Measurements from ENCODE around the gene CHP2. TPM values are rescaled to one million over a fixed set of nuclear protein-coding genes. Genes with fewer than 3 reads are reported as not detected.

CHP2 gene
- total and polyA plus RNA-seq, 2 donors (not counting 3 experiments of a cell fraction or from before 2014, with no cell fraction given), result not detected

GRCh38 chr16:23781176-23781575 lies 26.4 kb downstream of the CHP2 start:
- FAIRE-seq (no peak), DNase-seq (ENCODE audit: low read depth, low spot score) (no peak)
- TF ChIP-seq MAX (IDR thresholded peaks at IDR 0.05; ENCODE audit: insufficient read depth, insufficient read length) (no peak), MYC (IDR thresholded peaks at IDR 0.05; ENCODE audit: low read depth, low read length) (no peak), POLR2AphosphoS5 (IDR thresholded peaks at IDR 0.05; ENCODE audit: insufficient read depth, low read depth, low read length) (no peak), JUN (IDR thresholded peaks at IDR 0.05; ENCODE audit: borderline replicate concordance, insufficient read depth, insufficient read length, low read depth) (no peak), EZH2 (IDR thresholded peaks at IDR 0.05; ENCODE audit: borderline replicate concordance, low read depth, low read length, severe bottlenecking) (no peak), FOS (IDR thresholded peaks at IDR 0.05; ENCODE audit: borderline replicate concordance, insufficient read depth, low read length) (no peak), POLR2A (IDR thresholded peaks at IDR 0.05; ENCODE audit: low read depth, low read length) (no peak), CTCF (IDR thresholded peaks at IDR 0.05; ENCODE audit: extremely low read depth in 1 of 2, insufficient read depth in 1 of 2, low read depth in 1 of 2, low read length in 2 of 2) (no peak), GATA2 (IDR thresholded peaks at IDR 0.05; ENCODE audit: insufficient read depth, insufficient read length, low read depth, low read length) (no peak)
- Histone ChIP-seq H3K4me1 (ENCODE audit: control insufficient read depth, extremely low read depth, insufficient read depth, low read length) (no peaks in the 10 kb centered on the region), H3K27ac (ENCODE audit: insufficient read depth, low read depth, low read length) (no peak overlapping the region), H3K9ac (replicated peaks; ENCODE audit: extremely low read depth, insufficient read depth, low read length) (no peak overlapping the region), H3K9me1 (replicated peaks; ENCODE audit: control insufficient read depth, extremely low read depth, insufficient read depth, low read length) (no peaks in the 10 kb centered on the region), H3K4me2 (ENCODE audit: insufficient read depth, low read length) (no peak overlapping the region), H3K9me3 (replicated peaks; ENCODE audit: control insufficient read depth, insufficient read depth, low read length) (no peaks in the 10 kb centered on the region), H3K4me3 (replicated peaks in 1 of 3; ENCODE audit: insufficient read depth in 1 of 3, low read depth in 1 of 3, low read length in 3 of 3) (no peak overlapping the region), H4K20me1 (replicated peaks; ENCODE audit: control insufficient read depth, extremely low read depth, insufficient read depth, low read length) (no peaks in the 10 kb centered on the region), H3K79me2 (ENCODE audit: control insufficient read depth, insufficient read depth, low read length) (no peaks in the 10 kb centered on the region), H3K27me3 (ENCODE audit: control insufficient read depth in 2 of 2, insufficient read depth in 2 of 2, low read length in 2 of 2) (no peaks in the 10 kb centered on the region), H3K36me3 (ENCODE audit: control insufficient read depth in 2 of 2, extremely low read depth in 1 of 2, insufficient read depth in 2 of 2, low read length in 2 of 2) (no peaks in the 10 kb centered on the region), H2AFZ (ENCODE audit: low read depth, low read length) (no peak overlapping the region)
- BruUV-seq (replicated peaks), result no TSS peak
- intact Hi-C loops (cut with micrococcal nuclease) (no loop called here), dilution Hi-C loops (cut with MboI; ENCODE audit: extremely low pct_ligation_motif_present, low sequenced_read_pairs) (no loop called here)
- ChIA-PET CTCF (no interaction called here), POLR2A (no interaction called here)

All from endothelial cell of umbilical vein (primary cell).